ENCODE measurements around the gene OMP.

DNA sequence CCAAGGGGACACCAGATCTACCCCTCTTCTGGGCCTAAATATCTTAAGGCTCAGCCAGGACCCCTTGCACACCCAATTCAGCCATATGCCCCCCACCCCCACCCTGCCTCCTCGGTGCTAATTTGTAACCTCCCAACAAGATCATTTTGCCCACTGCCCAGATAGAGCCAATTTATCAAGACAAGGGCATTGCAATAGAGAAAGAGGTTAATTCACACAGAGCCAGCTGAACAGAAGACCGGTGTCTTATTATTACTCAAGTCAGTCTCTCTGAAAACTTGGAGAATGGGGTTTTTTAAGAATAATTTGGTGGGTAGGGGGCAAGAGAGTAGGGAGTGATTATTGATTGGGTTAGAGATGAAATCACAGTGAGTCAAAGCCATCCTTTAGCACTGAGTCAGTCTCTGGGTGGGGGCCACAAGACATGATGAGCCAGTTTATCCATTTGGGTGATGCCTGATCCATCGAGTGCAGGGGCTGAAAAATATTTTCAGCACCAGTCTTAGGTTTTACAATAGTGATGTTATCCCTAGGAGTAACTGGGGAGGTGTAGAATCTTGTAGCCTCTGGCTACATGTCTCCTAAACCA, 45.7 kb upstream of the OMP start:
- no peak for TF ChIP-seq SP1 (IDR thresholded peaks at IDR 0.05)
- no peak for TF ChIP-seq ARNT (IDR thresholded peaks at IDR 0.05)
- no peak for TF ChIP-seq LEF1 (IDR thresholded peaks at IDR 0.05; ENCODE audit: borderline replicate concordance)
- no peak for TF ChIP-seq FOXM1 (IDR thresholded peaks at IDR 0.05; ENCODE audit: borderline replicate concordance)
- no peak for TF ChIP-seq ELF4 (IDR thresholded peaks at IDR 0.05)
- TF ChIP-seq SUZ12 (IDR thresholded peaks at IDR 0.05), result no peak
- no peak for TF ChIP-seq L3MBTL2 (conservative IDR thresholded peaks at IDR 0.05)
- no peak for TF ChIP-seq ZNF384 (IDR thresholded peaks at IDR 0.05)
- no peak for TF ChIP-seq FOXK2 (IDR thresholded peaks at IDR 0.05)
- TF ChIP-seq CTBP1 (IDR thresholded peaks at IDR 0.05; ENCODE audit: borderline replicate concordance), result no peak
- no peak for TF ChIP-seq TARDBP (IDR thresholded peaks at IDR 0.05)

Measured in HEK293T (cell line).